HEK293 (cell line): ENCODE results near the gene ZDHHC13.

Source experiments
- CTCF ChIP-seq: fragments of 450-650 bp; formaldehyde crosslinking; IDR thresholded peaks from 2 replicates; pipeline ENCODE4 v1.5.1; 2016; ENCODE audit warnings: missing biosample characterization, missing genetic modification characterization
- HOXC10 ChIP-seq: sonication (generic); formaldehyde crosslinking; IDR thresholded peaks from 2 replicates; pipeline ENCODE4 v1.8.1; 2023; ENCODE audit warnings: mild to moderate bottlenecking, missing genetic modification reagents
- KLF8 ChIP-seq: fragments of 450-650 bp; formaldehyde crosslinking; IDR thresholded peaks from 2 replicates; pipeline ENCODE4 v1.5.1; 2016; ENCODE audit warnings: missing biosample characterization, missing genetic modification characterization
- KLF9 ChIP-seq: fragments of 450-650 bp; formaldehyde crosslinking; IDR thresholded peaks from 2 replicates; pipeline ENCODE4 v1.5.1; 2016; ENCODE audit warnings: missing biosample characterization, missing genetic modification characterization, low read depth
- ZNF138 ChIP-seq: fragments of 450-650 bp; formaldehyde crosslinking; IDR thresholded peaks from 2 replicates; pipeline ENCODE4 v1.5.1; 2016; ENCODE audit warnings: missing biosample characterization, missing genetic modification characterization, borderline replicate concordance
- ZNF24 ChIP-seq: fragments of 450-650 bp; formaldehyde crosslinking; IDR thresholded peaks from 2 replicates; pipeline ENCODE4 v1.5.1; 2016; ENCODE audit warnings: missing biosample characterization, missing genetic modification characterization
- ZNF311 ChIP-seq: fragments of 450-650 bp; formaldehyde crosslinking; IDR thresholded peaks from 2 replicates; pipeline ENCODE4 v1.5.1; 2017; ENCODE audit warnings: missing biosample characterization, missing genetic modification characterization, borderline replicate concordance
- ZNF777 ChIP-seq: fragments of 450-650 bp; formaldehyde crosslinking; IDR thresholded peaks from 2 replicates; pipeline ENCODE4 v1.5.1; 2017; ENCODE audit warnings: missing biosample characterization, missing genetic modification characterization, borderline replicate concordance
- TF ChIP-seq, protein P1 (sequence below): fragments of 450-650 bp; formaldehyde crosslinking; IDR thresholded peaks from 2 replicates; pipeline ENCODE4 v1.5.1; 2016; ENCODE audit warnings: missing biosample characterization, missing genetic modification characterization
- TF ChIP-seq, protein P2 (sequence below): fragments of 450-650 bp; formaldehyde crosslinking; IDR thresholded peaks from 2 replicates; pipeline ENCODE4; 2016; ENCODE audit warnings: missing biosample characterization, missing genetic modification characterization

DNA sequence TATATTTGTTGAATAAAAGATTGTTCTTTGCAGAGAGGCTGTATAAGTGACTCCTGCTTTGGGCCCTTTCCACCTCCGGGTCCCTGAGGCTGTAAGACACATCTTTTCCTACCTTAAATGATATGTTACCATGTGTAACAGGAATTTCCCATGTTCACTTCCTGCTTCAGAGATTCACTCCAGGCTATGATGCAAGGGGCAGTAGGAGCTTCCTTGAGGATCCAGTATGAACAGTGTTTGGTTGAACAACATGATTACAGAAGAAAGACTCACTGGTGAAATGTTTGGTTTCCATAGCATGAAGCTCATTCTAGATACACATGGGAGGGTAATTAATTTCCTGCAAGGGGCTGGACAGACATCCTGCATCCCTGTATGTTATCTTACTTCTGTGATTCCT lies 25.6 kb upstream of the ZDHHC13 start:
- TF ChIP-seq CTCF (tag by site-specific recombination) (no peak), ZNF138 (tag by site-specific recombination) (no peak), HOXC10 (CRISPR knock-in tag) (no peak), KLF8 (tag by site-specific recombination) (no peak), KLF9 (tag by site-specific recombination) (no peak), ZNF24 (tag by site-specific recombination) (no peak), ZNF777 (tag by site-specific recombination) (no peak), ZNF311 (tag by site-specific recombination) (no peak)
- TF ChIP-seq, protein P1, sequence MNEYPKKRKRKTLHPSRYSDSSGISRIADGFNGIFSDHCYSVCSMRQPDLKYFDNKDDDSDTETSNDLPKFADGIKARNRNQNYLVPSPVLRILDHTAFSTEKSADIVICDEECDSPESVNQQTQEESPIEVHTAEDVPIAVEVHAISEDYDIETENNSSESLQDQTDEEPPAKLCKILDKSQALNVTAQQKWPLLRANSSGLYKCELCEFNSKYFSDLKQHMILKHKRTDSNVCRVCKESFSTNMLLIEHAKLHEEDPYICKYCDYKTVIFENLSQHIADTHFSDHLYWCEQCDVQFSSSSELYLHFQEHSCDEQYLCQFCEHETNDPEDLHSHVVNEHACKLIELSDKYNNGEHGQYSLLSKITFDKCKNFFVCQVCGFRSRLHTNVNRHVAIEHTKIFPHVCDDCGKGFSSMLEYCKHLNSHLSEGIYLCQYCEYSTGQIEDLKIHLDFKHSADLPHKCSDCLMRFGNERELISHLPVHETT (tag by site-specific recombination), result no peak
- TF ChIP-seq, protein P2, sequence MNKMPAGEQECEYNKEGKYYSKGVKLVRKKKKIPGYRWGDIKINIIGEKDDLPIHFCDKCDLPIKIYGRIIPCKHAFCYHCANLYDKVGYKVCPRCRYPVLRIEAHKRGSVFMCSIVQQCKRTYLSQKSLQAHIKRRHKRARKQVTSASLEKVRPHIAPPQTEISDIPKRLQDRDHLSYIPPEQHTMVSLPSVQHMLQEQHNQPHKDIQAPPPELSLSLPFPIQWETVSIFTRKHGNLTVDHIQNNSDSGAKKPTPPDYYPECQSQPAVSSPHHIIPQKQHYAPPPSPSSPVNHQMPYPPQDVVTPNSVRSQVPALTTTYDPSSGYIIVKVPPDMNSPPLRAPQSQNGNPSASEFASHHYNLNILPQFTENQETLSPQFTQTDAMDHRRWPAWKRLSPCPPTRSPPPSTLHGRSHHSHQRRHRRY (tag by site-specific recombination), result no peak
